Measurements from ENCODE around the gene PRICKLE1.

GRCh38 chr12:42588524-42589464, 752 bp downstream of the PRICKLE1 start:
- no peak for TF ChIP-seq EZH2 (IDR thresholded peaks at IDR 0.05; ENCODE audit: low read length)
- TF ChIP-seq, protein P1, sequence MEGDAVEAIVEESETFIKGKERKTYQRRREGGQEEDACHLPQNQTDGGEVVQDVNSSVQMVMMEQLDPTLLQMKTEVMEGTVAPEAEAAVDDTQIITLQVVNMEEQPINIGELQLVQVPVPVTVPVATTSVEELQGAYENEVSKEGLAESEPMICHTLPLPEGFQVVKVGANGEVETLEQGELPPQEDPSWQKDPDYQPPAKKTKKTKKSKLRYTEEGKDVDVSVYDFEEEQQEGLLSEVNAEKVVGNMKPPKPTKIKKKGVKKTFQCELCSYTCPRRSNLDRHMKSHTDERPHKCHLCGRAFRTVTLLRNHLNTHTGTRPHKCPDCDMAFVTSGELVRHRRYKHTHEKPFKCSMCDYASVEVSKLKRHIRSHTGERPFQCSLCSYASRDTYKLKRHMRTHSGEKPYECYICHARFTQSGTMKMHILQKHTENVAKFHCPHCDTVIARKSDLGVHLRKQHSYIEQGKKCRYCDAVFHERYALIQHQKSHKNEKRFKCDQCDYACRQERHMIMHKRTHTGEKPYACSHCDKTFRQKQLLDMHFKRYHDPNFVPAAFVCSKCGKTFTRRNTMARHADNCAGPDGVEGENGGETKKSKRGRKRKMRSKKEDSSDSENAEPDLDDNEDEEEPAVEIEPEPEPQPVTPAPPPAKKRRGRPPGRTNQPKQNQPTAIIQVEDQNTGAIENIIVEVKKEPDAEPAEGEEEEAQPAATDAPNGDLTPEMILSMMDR (optimal IDR thresholded peaks at IDR 0.05 in 1 of 3, IDR thresholded peaks at IDR 0.05 in 1 of 3, conservative IDR thresholded peaks at IDR 0.05 in 1 of 3; ENCODE audit: extremely low read depth in 1 of 3, insufficient read depth in 2 of 3, low read length in 3 of 3) = peak; percentile 55 to 86 (median 80)
